Kidney (tissue), 14 donors: ENCODE measurements around the gene SLC6A1. TPM values are rescaled to one million over a fixed set of nuclear protein-coding genes. Genes with fewer than 3 reads are reported as not detected.

Experiments used
- DNase-seq, 5 donors: peaks; one replicate each; pipeline ENCODE4 v3.0.0-alpha.2; 2013 to 2020
- FAIRE-seq: peaks from 2 replicates; lab custom pipeline; 2012; peaks lifted over from hg19 to GRCh38; lab: Jason Lieb, UNC
- H3K27ac ChIP-seq, 2 donors: one replicate each; pipeline ENCODE4 v1.7.0; 2013; ENCODE audit warnings: low read depth in 2 of 2, low read length in 2 of 2, inconsistent platforms in 1 of 2
- H3K27me3 ChIP-seq: one replicate; pipeline ENCODE4 v1.7.1; 2013; ENCODE audit warnings: low read length, inconsistent platforms; ENCODE audit not compliant: control insufficient read depth, insufficient read depth
- H3K36me3 ChIP-seq, 3 donors: one replicate each; pipeline versions ENCODE4 v1.7.0 to v1.7.1; 2013; ENCODE audit warnings: low read length in 3 of 3, control low read depth in 1 of 3, inconsistent platforms in 1 of 3; ENCODE audit not compliant: insufficient read depth in 3 of 3, control insufficient read depth in 2 of 3
- H3K4me1 ChIP-seq, 3 donors: one replicate each; pipeline versions ENCODE4 v1.7.0 to v1.7.1; 2013; ENCODE audit warnings: low read length in 3 of 3, inconsistent platforms in 1 of 3, low read depth in 1 of 3; ENCODE audit not compliant: control insufficient read depth in 2 of 3, insufficient read depth in 2 of 3
- H3K4me3 ChIP-seq, 3 donors: one replicate each; pipeline versions ENCODE4 v1.7.0 to v1.8.1; 2013; ENCODE audit warnings: low read length in 3 of 3, control low read depth in 1 of 3, inconsistent platforms in 1 of 3
- H3K9ac ChIP-seq, 3 donors: one replicate each; pipeline versions ENCODE4 v1.7.0 to v1.7.1; 2013; ENCODE audit warnings: low read length in 3 of 3, control low read depth in 1 of 3, inconsistent platforms in 1 of 3
- H3K9me3 ChIP-seq, 3 donors: one replicate each; pipeline versions ENCODE4 v1.7.0 to v1.7.1; 2013; ENCODE audit warnings: low read length in 3 of 3, control low read depth in 1 of 3, inconsistent platforms in 1 of 3; ENCODE audit not compliant: control insufficient read depth in 2 of 3, insufficient read depth in 1 of 3
- CTCF ChIP-seq: IDR thresholded peaks from 3 replicates; pipeline ENCODE4 v1.5.1; 2012; ENCODE audit warnings: mild to moderate bottlenecking, moderate library complexity, borderline replicate concordance; ENCODE audit not compliant: insufficient read depth; ENCODE audit errors: extremely low read depth
- intact Hi-C: fragments of 100-400 bp; cut with DNase I; formaldehyde crosslinking; loops from one replicate; pipeline ENCODE4 v1.11.1; 2022
- polyA plus RNA-seq: library from polyadenylated mRNA; stranded (reverse); fragments of 350-450 nt; fragmentation: Illumina TruSeq; extraction: RNeasy Lipid Tissue Mini Kit (QIAGEN cat#74804); gene quantifications from one replicate; pipeline ENCODE4 v1.2.3, GENCODE V29; 2014; ENCODE audit warnings: low read depth, low replicate concordance; ENCODE audit not compliant: insufficient read depth
- total RNA-seq: library from RNA; stranded (reverse); fragmentation: NEBNext Ultra II Directional; extraction: Animal tissue kit (Norgen Biotek cat#: 25700); gene quantifications from one replicate; pipeline ENCODE4 v1.2.1, GENCODE V29; 2021
- donor health status: control.
- donor health status: control.
- donor health status: control.
- donor health status: control.
- donor health status: control.
- donor health status: DM: yes; HTN: yes; CAD: no.
- donor health status: Normal renal cell carcinoma (clear cell type).

The SLC6A1 gene
- total and polyA plus RNA-seq, 2 donors from 2014 or later, result 2.1 TPM; not detected in 1

GRCh38 chr3:10998542-10998941 lies 6.0 kb downstream of the SLC6A1 start:
- intact Hi-C loops, result no loop called here
- no peaks in the 10 kb centered on the region for H3K9me3 ChIP-seq
- DNase-seq, result no peak
- no peak for TF ChIP-seq CTCF
- H3K36me3 ChIP-seq, result no peaks in the 10 kb centered on the region
- no peak for FAIRE-seq
- no peak overlapping the region for H3K27ac ChIP-seq
- no peak overlapping the region for H3K4me3 ChIP-seq
- H3K4me1 ChIP-seq, result no peaks in the 10 kb centered on the region
- H3K27me3 ChIP-seq, result peaks cover 15% of the 10 kb centered on the region
- no peak overlapping the region for H3K9ac ChIP-seq

GRCh38 chr3:10999221-11000107 lies 6.9 kb downstream of the SLC6A1 start:
- Histone ChIP-seq H3K27me3 (peaks cover 7% of the 10 kb centered on the region), H3K27ac (no peak overlapping the region), H3K4me1 (no peaks in the 10 kb centered on the region), H3K36me3 (no peaks in the 10 kb centered on the region), H3K9ac (no peak overlapping the region), H3K9me3 (no peaks in the 10 kb centered on the region), H3K4me3 (no peak overlapping the region)
- DNase-seq, result no peak
- intact Hi-C loops, result no loop called here
- FAIRE-seq, result no peak
- no peak for TF ChIP-seq CTCF

GRCh38 chr3:11000528-11000927 lies 8.0 kb downstream of the SLC6A1 start:
- no peak for TF ChIP-seq CTCF
- H3K27me3 ChIP-seq, result no peaks in the 10 kb centered on the region
- no peak overlapping the region for H3K4me3 ChIP-seq
- no peaks in the 10 kb centered on the region for H3K4me1 ChIP-seq
- DNase-seq (no peak), FAIRE-seq (no peak)
- H3K9ac ChIP-seq, result no peak overlapping the region
- intact Hi-C loops, result no loop called here
- H3K27ac ChIP-seq, result no peak overlapping the region
- H3K36me3 ChIP-seq, result no peaks in the 10 kb centered on the region
- H3K9me3 ChIP-seq, result no peaks in the 10 kb centered on the region
